Posterior vena cava (tissue), 2 donors: Measurements from ENCODE around the gene FAM3D. TPM values are rescaled to one million over a fixed set of nuclear protein-coding genes. Genes with fewer than 3 reads are reported as not detected.
"Not testable (repeated sequence)": the region's sequence is repeated elsewhere in the genome, so short reads cannot be mapped to it uniquely, and the experiment has no call there.

Experiments used
- DNase-seq: peaks from one replicate; pipeline ENCODE4 v3.0.0-alpha.2; 2020; ENCODE audit warnings: low spot score
- intact Hi-C, 2 donors: fragments of 100-400 bp; cut with DNase I; formaldehyde crosslinking; loops; one replicate each; pipeline versions ENCODE4 v1.14.1 to v1.14.2; 2022 to 2023
- total RNA-seq, 2 donors: library from RNA; stranded (reverse); fragmentation: NEBNext Ultra II Directional; extraction: Animal tissue kit (Norgen Biotek cat#: 25700); gene quantifications; one replicate each; pipeline ENCODE4 v1.2.1, GENCODE V29; 2021
- donor health status: DM: yes; HTN: yes; CAD: no.
- donor health status: DM: yes; HTN: yes; CAD: no.

Gene FAM3D
- total RNA-seq, 2 donors from 2014 or later, result not detected

DNA sequence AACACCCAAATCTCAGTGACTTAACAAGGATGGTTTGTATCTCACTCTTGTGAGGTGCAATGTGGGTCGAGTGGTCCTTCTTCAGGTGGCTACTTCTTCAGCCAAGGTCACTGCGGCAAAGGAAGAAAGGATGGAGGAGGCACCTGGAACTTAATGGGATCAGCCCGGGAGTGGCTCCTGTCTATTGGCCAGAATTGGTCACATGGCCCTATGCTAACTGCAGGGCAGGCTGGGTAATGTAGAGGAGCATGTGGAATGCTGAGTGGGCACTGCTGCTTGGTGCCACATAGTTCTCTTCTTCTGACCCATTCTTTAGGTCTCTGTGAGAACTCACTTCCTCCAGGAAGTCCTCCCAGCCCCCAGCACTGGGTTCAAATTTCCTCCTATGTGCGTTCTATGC, 20.3 kb upstream of the FAM3D start:
- intact Hi-C loops, result no loop called here
- no peak for DNase-seq

DNA sequence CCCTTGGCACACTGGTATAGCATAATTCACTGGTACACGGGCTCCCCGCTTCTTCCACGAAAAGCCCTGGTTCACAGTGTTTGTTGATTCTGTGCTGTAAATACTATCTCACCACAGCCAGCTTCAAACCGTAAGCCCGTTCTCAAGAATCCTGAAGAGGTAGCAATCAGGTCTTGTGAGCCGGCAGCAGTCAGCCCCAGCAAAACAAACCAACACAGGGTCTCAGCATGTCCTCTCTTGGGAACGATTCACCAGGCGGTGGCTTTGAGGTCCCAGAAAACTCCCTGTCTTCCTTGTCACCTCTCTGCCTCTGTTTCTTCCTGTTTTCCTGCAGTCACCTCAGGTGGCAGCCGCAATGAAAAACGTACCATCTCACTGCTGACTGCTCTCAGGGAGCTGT, 19.1 kb upstream of the FAM3D start:
- intact Hi-C loops, result no loop called here
- DNase-seq, result no peak

DNA sequence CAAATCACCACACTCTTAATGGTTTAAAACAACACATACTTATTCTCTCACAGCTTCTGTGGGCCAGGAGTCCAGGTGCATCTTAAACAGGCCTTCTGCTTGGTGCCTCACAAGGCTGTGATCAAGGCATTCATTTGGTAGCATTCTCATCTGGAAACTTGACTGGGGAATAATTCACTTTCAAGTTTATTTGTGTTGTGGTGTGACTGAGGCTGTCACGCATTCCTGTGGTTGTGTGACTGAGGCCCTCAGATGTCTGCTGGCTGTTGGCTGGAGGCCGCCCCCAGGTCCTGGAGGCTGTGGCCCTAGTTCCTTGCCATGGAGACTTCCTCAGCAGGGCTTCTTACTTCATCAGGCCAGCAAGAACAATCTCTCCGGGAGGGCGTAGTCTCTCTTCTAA, 16.9 kb upstream of the FAM3D start:
- intact Hi-C loops, result no loop called here
- no peak for DNase-seq

DNA sequence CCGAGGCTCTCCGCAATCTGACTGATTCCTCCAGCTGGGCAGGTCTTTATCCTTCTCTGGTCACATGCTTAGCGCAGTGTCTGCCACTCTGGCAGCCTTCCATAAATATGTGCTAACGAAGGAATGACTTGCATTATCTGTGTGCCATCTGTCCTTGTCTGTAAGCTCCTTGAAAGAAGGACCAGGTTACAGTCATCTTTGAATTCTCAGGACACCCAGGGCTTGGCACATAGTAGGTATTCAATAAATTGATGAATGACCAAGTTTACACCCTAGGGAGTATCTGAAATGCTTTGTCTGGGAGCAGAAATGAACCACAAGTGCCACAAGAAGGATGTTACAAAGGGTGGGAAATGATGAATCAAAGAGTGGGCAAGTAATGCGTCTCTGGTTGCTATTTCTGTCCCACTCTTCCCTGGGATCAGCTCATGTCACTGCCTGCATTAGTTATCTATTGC, 16.5 kb upstream of the FAM3D start:
- intact Hi-C loops, result no loop called here
- no peak for DNase-seq

DNA sequence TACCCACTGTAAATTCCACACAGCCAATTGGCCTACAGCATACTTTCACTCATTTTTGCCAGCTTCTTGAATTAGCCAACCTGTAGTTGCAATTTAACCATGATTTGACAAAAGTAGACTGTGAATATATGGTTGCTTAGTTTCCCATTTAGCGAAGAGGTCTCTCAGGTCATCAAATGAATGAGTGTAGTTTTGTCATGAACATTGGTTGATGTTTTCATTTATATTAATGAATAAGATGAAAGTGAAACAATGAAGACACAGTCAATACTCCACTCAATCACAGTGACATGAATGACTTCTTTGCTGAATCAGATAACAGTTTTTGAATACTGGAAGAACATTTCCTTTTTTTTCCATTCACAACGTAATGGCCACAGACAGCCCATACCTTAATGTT, 15.3 kb upstream of the FAM3D start:
- intact Hi-C loops, result no loop called here
- DNase-seq, result no peak

DNA sequence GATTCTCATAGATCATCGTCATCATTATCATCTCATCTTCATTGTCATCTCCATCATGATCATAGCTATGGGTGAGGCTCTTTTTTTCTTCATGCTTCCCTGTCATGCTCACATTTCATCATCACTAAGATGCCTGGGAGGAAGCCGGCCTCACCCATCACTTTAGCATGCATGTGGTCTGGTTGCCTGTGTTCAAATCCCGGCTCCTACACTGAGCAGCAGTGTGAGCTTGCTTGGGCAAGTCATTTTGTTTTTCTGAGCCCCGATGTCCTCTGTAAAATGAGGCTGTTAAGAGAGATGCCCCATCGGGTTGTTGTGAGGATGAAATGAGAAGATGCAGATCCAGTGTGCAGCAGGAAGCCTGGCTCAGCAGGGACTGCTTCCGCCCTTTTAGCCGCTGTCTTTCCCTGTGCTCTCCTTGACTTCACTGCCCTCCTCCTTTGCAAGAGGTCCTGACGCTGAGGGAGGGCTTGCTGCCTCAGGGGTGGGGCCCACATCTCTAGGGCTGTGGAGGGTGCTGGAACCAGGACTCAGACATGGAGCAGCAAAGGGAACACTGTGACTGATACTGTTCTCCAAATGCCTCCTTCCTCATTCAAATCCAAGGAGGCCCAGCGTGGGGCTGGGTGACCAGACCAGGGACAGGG, 14.4 kb upstream of the FAM3D start:
- no peak for DNase-seq

DNA sequence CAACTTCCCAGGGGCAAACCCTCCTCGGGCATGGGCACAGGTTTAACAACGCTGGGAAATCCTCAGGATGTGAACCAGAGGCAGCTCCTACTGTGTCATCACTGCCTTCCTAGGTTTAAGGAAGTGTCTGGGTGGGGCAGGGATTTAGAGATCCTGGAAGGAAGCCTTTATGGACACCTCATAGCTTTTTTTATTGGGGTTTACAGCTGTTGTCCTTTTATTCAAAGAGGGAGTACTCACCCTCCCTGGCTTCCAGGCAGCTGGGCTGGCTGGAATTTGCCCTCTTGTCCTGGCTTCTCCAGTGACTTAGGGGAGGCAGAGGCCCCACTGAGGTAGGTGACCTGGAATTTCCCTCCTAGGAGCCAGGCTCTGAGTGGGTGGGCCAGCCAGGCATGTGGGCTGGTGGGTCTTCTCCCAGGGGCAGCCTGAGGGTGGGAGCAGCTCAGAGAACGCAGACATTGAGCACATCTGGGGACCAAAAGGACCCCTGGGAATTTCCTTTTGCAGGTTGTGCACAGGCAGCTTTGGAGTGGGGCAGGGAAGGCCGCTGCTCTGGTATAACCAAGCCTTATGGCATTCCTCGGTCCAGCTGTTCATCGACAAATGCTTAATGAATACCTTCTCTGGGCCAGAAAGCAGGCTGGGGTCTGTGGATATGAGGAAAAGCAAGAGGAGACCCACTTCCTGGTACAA, 13.5 kb upstream of the FAM3D start:
- DNase-seq, result no peak
- intact Hi-C loops, result no loop called here

More for the DNA sequence above, 14.4 kb upstream of the FAM3D start:
- intact Hi-C loops, result no loop called here

DNA sequence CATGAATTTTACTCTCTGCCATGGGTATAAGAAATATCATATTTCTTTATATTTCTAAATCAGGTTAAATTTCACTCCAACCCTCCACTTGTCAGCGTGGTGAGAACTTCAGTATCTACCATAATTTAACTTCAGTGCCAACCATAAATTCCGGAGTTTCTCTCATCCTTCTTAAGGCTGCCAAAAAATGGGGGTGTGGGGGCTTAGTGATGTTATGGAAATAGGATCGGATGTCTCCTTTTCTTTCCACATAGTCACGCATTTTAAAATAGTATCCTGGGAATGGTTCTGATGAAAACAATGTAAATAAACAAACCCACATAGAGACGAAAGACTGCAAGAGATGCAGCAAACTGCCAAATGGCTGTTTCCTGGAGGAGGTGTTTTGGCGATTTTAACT, 12.9 kb upstream of the FAM3D start:
- intact Hi-C loops, result no loop called here
- no peak for DNase-seq

DNA sequence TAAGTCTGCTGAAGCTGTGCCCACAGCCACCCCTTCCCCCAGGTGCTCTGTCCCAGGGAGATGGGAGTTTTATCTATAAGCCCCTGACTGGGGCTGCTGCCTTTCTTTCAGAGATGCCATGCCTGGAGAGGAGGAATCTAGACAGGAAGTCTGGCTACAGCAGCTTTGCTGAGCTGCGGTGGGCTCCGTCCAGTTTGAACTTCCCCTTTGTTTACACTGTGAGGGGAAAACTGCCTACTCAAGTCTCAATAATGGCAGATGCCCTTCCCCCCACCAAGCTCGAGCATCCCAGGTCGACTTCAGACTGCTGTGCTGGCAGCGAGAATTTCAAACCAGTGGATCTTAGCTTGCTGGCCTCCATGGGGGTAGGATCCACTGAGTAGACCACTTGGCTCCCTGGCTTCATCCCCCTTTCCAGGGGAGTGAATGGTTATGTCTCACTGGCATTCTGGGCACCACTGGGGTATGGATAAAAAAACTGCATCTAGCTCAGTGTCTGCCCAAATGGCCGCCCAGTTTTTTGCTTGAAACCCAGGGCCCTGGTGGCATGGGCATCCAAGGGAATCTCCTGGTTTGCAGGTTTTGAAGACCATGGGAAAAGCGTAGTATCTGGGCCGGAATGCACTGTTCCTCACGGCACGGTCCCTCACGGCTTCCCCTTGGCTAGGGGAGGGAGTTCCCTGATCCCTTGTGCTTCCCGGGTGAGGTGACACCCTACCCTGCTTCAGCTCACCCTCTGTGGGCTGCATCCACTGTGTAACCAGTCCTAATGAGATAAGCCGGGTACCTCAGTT, 11.8 kb upstream of the FAM3D start:
- intact Hi-C loops, DNase-seq: not testable (repeated sequence)

DNA sequence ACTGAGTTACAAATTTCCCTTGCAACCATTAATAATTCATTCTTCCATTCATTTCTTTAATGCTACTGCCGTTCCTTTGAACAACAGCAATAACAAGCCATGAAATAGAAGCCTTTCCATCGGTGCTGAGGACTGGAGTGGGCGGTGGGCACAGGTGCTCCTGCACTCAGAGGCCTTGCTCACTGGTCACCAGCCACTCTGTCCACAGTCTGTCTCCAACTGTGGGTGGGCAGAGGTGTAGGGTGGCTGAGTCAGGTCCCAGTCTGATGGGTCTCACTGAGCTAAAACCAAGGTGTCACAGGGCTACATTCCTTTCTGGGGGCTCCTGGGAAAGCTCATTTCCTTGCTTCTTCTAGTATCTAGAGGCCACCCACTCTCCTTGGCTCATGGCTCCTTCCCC, 6.3 kb upstream of the FAM3D start:
- intact Hi-C loops, result no loop called here
- DNase-seq, result no peak

DNA sequence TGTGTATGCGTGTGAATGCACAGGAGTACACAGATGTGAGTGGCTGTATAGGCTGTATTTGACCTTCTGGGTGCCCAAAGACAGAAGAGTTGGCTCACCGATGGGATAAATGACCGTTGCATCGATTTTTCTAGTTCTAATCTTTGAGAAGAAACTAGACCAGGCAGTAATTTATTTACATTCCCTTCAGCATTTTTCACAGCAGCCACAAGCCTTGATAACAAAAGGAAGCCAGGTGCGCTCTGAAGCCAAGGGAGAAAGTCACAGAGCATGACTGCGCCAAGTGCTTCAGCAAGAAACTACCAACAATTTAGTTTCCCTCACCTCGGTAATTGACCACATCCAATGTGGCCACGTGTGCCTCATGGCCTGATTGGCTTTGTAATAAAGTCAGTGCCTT, 5.9 kb upstream of the FAM3D start:
- DNase-seq, result no peak
- intact Hi-C loops, result no loop called here

DNA sequence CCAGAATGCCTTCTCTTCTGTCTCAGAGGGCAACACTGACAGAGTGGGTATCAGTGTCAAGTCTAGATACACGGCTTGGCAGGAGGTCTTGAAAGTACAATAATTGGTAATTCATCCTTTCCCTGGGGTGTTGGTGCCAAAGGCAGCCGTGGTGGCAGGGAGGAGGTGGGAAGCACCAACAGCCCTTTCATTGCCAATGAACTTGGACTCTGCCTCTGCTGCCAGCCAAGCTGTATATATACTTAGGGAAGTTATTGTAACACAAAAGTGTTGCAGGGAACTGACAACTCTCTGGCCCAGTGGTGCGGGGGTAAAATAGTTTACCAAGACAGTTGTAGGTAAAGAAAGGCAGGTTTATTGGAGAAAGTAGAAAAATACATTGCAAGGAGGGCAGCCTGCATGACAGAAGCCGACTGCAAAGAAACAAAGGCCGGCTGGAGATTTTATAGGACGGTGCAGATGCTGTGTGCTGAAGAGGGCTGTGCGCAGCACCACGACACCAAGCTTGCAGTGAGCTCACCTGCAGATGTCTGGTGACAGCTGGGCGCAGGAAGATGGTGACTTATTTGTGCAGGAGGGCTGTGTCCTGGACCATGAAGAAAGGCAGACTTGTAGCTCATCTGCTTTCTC, 4.0 kb upstream of the FAM3D start:
- no peak for DNase-seq
- intact Hi-C loops, result no loop called here

DNA sequence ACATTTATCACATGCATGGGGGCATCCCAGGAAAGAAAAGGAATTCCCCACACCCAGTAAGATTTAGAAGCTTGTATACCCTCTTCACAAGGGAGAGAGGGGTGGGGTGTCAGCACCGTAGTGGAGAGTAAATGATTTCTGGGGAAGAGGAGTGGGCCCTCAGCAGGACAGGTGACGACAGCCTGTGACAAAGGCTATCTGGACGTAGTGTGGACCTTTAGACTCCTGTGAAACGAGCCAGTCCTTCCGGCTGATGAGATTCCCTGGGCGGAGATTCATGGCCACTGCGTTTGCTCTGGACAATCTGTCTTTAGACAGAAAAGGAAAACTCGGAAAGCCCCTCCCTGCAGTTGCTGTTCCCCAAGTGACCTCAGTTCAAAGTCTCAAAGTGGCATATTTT, 1.7 kb upstream of the FAM3D start:
- DNase-seq, result no peak
- intact Hi-C loops, result no loop called here

DNA sequence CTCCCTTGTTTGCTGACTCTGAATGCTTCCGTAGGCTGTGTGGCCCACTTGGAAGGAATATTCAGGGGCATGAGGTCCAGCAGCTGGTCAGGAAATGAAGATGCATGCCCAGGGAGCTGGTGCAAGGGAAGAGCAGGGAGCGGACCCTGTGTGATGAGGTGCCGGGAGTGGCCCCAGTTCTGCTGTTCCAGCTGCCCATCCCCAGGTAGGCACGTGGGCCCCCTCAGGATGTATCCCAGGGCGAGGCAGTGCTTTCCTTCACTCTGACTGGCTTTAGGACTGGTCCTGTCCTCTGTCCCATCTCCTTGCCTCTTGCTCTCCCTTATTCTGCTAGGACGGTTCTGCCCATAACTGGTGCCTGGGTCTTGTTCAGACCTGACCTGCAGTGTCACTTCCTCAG, 1.1 kb upstream of the FAM3D start:
- DNase-seq, result no peak
- intact Hi-C loops, result no loop called here

DNA sequence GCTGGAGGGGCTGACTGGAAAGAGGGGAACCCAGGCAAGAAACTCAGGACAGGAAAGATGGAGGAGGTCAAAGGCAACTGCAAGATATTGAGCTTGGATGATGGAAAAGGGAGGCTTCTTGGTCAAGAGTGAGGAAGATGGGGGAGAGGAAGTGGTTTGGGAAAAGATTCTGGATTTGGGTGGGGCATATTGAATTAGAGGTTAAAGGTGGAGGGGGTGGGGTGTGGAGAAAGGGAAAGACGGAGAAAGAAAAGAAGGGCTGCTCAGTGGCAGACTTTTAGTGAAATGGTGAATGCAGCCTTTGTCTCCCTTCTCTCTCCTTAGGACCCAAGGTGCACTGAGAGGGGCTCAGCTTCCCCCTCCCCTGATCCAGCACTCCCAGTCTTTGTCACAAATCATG, 655 bp upstream of the FAM3D start:
- intact Hi-C loops, result no loop called here
- DNase-seq, result no peak

DNA sequence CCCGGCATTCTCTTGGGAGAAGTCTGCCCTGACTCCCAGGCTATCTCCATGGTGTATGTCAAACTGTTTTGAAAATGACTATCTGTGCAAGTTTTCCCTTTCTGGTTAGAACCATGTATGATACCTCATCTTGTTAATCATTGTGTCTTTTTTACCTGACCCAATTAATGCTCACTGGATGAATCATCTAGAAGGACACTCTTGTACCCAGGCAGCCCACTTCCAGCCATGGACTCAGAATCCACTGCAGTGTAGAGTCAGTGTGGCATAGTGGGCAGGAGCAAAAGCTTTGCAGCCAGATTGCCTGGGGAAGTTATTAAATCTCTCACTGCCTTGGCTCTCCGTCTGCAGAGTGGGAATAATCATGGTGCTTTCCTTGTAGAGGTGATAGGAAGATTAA, 1.2 kb downstream of the FAM3D start:
- intact Hi-C loops, result no loop called here
- DNase-seq, result no peak

DNA sequence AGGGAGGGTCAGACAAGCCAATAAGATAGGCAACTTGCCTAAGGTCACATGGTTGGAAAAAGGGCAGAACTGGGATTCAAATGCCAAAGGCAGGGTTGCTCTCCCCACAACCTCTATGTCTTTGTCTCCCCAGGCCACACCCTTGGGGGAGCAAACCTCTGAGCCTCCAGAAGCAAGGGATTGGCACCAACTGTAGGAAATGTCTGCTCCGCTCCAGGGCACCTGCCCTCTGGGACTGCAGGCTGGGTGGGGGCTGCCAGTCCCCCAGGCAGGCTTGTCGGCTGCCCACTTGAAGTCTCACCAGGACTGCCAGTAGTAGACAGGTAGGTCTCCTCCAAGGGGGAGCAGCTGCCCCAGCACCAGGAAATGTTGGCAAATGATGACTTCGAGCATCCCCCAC, 2.0 kb downstream of the FAM3D start:
- no peak for DNase-seq
- intact Hi-C loops, result no loop called here

DNA sequence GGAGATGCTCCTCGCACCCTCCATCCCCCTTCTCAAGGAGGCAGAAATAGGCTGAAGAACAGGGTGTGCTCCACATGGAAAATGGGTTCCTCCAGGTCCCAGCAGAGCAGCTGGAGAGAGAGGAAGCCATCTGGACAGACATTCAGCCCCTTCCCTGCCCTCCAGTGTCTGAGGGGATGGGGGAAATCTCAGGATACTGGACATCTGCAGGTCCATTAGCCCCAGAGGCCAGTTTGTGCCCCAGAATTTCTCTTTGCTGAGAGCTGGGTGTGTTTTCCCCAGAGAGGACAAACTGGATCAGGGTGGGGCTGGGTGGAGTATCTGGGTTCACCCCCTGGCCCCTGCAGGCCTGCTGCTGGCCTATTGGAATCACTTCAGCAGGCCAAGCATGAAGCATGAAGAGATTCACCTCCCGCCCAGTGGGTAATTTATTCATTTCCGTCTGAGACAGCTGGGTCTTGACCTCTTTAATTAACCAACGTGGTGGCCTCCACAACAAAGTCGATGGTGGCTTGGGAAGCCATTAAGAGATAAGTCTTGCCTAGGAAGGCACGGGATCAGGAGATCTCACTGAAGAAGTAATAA, 4.6 kb downstream of the FAM3D start:
- DNase-seq, result no peak
- intact Hi-C loops, result no loop called here

DNA sequence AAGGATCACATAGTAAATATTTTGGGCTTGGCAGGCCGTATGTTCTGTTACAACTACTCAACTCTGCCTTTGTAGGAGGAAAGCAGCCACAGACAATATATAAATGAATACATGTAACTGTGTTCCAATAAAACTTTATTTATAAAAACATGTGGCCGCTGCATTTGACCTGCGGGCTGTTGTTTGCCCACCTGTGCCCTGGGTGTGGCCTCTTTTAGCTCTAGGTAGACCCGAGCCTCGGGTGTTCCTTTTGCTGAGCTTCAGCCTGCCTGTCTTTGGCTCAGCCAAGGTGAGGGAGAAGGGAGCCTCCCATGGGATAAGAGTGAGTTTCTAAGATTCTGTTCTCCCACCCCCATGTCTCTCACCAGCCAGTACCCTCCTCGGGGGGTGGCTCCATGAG, 5.6 kb downstream of the FAM3D start:
- intact Hi-C loops, result no loop called here
- DNase-seq, result no peak
